ENCODE data around the gene PRDM11. TPM values are rescaled to one million over a fixed set of nuclear protein-coding genes. Genes with fewer than 3 reads are reported as not detected.

Gene PRDM11
- total RNA-seq, 2 donors from 2014 or later, result 23.8 to 30.5 TPM

DNA sequence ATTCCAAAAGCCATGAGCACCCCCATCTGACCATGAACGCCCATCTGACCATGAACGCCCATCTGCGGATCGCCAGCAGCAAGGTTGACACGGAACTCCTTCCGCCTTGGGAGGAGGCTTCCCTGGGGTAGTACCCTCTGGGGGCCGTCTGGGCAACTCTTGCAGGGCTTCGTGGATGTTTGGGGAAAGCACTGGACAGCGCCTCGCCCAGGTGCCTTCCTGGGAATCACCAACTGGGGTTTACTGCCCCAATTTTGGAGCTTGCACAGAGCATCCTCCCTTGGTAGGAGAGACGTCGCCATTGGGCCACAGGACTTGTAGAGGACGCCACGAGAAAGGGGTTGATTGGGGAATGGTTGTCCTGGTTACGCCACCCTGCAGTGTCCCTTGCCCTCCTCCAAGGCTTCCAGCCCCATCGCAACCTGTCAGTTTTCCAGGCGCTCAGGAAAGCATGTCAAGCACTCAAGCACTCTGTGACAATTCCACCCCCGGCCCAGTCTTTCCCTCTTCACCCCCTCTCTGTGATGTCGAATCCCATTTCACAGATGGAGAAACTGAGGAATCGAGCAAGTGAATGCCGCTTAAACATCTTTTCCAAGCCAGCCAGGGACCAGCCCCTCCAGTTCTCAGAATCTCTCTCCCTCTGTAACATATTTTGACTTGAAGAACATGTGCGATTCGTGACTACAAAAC is 914 bp upstream of the PRDM11 start:
- ATAC-seq (ENCODE audit: insufficient number of reproducible peaks, low FRiP score, low read depth), result no peak
- peaks cover 6 to 36% of the 10 kb centered on the region in 2 donors for H3K4me1 ChIP-seq (ENCODE audit: control insufficient read depth in 1 of 2, low read depth in 2 of 2)
- no peak for TF ChIP-seq CTCF (IDR thresholded peaks at IDR 0.05)

DNA sequence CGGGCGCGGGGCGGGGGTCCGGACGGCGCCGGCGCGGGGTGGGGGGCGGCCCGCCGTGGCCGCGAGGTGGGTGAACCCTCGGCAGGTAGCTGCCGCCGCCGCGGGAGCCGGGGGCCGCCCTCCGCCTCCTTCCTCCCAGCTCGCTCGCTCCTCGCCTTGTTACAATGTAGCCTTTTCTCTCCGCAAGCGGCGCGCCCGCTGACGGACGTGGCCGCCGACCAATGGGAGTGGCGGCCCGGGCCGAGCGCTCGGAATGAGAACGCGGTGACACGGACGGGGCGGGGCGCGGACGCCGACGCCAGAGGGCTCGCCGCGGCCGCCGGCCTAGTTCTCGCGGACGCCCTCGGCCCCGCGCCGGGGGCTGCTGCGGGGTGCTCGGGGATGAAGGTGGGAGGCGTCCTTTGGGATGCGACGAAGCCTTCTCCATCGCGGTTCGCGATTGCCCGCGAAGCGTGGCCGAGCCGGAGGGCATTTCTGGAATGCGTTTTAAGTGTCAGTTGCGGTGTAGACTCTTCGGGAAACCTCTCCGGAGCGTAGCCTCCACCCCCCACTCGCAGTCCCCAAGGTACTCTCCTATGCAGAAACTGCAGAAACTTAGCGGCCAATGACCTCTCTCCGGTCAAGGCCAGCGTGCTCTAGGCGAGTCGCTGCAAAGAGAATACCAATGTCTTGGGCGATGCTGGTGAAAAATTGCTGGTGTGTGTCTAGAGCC is 734 bp downstream of the PRDM11 start:
- no peak for TF ChIP-seq CTCF (IDR thresholded peaks at IDR 0.05)
- H3K36me3 ChIP-seq, result no peaks in the 10 kb centered on the region
- H3K9me3 ChIP-seq, result no peaks in the 10 kb centered on the region
- peak overlapping the region; percentile 73 for H3K4me3 ChIP-seq
- ATAC-seq (ENCODE audit: insufficient number of reproducible peaks, low FRiP score, low read depth) (peak; percentile 90), DNase-seq (ENCODE audit: low spot score) (peak; percentile 85)
- no peaks in the 10 kb centered on the region for H3K27me3 ChIP-seq (replicated peaks; ENCODE audit: insufficient read depth)
- peak overlapping the region; percentile 64 to 69 for H3K27ac ChIP-seq
- peaks cover 6 to 38% of the 10 kb centered on the region in 2 donors for H3K4me1 ChIP-seq (ENCODE audit: control insufficient read depth in 1 of 2, low read depth in 2 of 2)

More for the DNA sequence above, 914 bp upstream of the PRDM11 start:
- no peak for DNase-seq (ENCODE audit: low spot score)
- no peaks in the 10 kb centered on the region for H3K9me3 ChIP-seq
- no peaks in the 10 kb centered on the region for H3K27me3 ChIP-seq (replicated peaks; ENCODE audit: insufficient read depth)
- peak overlapping the region; percentile 95 for H3K4me3 ChIP-seq
- peak overlapping the region; percentile 99 to 100 for H3K27ac ChIP-seq
- no peaks in the 10 kb centered on the region for H3K36me3 ChIP-seq

DNA sequence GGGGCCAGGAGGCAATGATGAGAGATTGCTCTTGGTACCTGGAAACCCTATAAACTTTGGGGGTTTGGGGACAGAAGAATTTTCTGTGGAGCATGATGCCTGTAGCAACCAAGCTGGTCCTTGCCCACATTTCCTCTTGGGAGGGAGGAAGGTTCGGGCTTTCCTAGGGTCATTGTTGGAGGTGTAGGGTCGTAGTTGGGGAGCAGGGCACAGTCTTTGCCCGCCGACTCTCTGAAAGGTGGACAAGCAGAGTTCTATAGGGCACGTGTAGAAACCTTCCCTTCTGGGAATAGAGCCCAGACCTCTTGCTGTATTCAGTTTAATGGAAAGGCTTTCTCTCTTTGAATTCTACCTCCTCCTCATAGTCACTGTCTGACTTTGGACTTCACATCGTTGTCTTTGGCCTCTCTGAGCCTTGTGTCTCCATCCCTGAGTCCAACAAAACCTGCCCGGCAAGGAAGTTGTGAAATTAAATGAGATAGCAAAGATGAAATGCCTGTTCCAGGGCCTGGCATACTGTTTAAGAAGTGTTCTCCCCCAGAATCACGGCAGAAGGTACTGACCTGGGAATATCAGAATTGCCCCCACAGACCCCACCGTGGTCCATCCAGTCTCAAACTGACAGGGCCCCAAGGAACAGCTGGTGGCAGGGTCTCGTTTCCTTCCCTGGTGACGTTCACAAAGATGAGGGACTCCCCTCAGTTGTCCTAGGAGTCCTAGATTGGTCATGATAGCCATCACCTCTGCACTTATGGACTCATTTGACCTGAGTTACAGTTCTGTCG is 1.6 kb downstream of the PRDM11 start:
- DNase-seq (ENCODE audit: low spot score), result no peak

DNA sequence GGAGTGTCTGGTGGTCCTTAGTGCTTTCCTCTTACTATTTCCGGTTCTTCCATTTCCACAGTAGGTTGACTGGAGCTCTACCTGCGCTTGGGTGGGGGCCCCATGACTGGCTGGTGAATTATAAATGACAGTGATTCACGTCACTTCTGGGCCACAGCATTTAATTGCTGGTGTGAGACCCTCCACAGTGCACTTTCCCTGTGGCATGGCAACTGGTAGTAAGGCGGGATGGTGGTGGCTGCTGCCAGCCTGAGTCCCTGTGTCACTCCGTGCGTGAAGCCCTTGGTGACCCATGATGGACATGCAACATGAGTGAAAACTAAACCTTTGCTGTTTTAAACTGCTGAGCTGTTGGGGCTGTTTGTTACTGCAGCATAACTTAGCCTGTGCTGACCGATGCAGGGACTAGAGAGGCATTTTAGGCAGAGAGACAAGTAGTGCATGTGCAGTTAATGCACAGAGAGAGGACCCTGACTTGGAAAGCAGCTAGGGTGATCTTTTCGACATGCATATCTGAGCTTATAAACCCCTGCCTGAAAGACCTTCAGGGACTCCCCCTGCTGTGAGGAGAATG is 3.1 kb downstream of the PRDM11 start:
- no peak overlapping the region for H3K4me3 ChIP-seq
- no peaks in the 10 kb centered on the region for H3K9me3 ChIP-seq
- no peak for ATAC-seq (ENCODE audit: insufficient number of reproducible peaks, low FRiP score, low read depth)
- H3K27me3 ChIP-seq (replicated peaks; ENCODE audit: insufficient read depth), result no peaks in the 10 kb centered on the region
- H3K27ac ChIP-seq, result no peak overlapping the region
- no peak for TF ChIP-seq CTCF (IDR thresholded peaks at IDR 0.05)
- no peaks in the 10 kb centered on the region for H3K36me3 ChIP-seq
- no peak for DNase-seq (ENCODE audit: low spot score)
- H3K4me1 ChIP-seq (ENCODE audit: control insufficient read depth in 1 of 2, low read depth in 2 of 2), result peaks cover 8 to 51% of the 10 kb centered on the region in 2 donors

More for the DNA sequence above, 1.6 kb downstream of the PRDM11 start:
- TF ChIP-seq CTCF (IDR thresholded peaks at IDR 0.05), result no peak
- no peak for ATAC-seq (ENCODE audit: insufficient number of reproducible peaks, low FRiP score, low read depth)
- Histone ChIP-seq H3K9me3 (no peaks in the 10 kb centered on the region), H3K36me3 (no peaks in the 10 kb centered on the region), H3K4me1 (ENCODE audit: control insufficient read depth in 1 of 2, low read depth in 2 of 2) (peaks cover 6 to 38% of the 10 kb centered on the region in 2 donors), H3K27me3 (replicated peaks; ENCODE audit: insufficient read depth) (no peaks in the 10 kb centered on the region), H3K27ac (peak overlapping the region in 1 of 2 donors; percentile 69), H3K4me3 (peak overlapping the region; percentile 73)
